WTC11 (cell line): Measurements from ENCODE around the gene VPS8. TPM values are rescaled to one million over a fixed set of nuclear protein-coding genes. Genes with fewer than 3 reads are reported as not detected.

Experiments used
- ATAC-seq: fragments of 200-7000 bp; cut with Tn5 transposase; 2 replicates; pipeline ENCODE4 v1.10.0; 2021; ENCODE audit warnings: mild to moderate bottlenecking, moderate library complexity
- CTCF ChIA-PET: fragments of 300-600 bp; sonication (Branson Sonifier 250); formaldehyde crosslinking; loops from one replicate; lab custom pipeline; 2021; ENCODE audit warnings: antibody characterized with exemption; lab: Charles Lee
- POLR2A ChIA-PET: fragments of 350-600 bp; sonication (Branson Sonifier 250); formaldehyde crosslinking; loops from one replicate; lab custom pipeline; 2021; ENCODE audit warnings: antibody characterized with exemption; lab: Charles Lee
- DNase-seq: peaks from one replicate; pipeline ENCODE4 v3.0.0; 2021; ENCODE audit warnings: low spot score
- H3K27ac Mint-ChIP-seq: 2 replicates; pipeline ENCODE4 v1.8.0; 2021; ENCODE audit warnings: mixed read lengths
- H3K27me3 Mint-ChIP-seq: 2 replicates; pipeline ENCODE4 v1.8.0; 2021; ENCODE audit warnings: low read depth, mild to moderate bottlenecking, moderate library complexity, mixed read lengths
- H3K36me3 Mint-ChIP-seq: 2 replicates; pipeline ENCODE4 v1.8.0; 2021; ENCODE audit warnings: mixed read lengths
- H3K4me1 Mint-ChIP-seq: 2 replicates; pipeline ENCODE4 v1.8.0; 2022; ENCODE audit warnings: mixed read lengths
- H3K4me3 Mint-ChIP-seq: 2 replicates; pipeline ENCODE4 v1.8.0; 2021; ENCODE audit warnings: mild to moderate bottlenecking, moderate library complexity, mixed read lengths
- H3K9me3 Mint-ChIP-seq: 2 replicates; pipeline ENCODE4 v1.8.0; 2021; ENCODE audit warnings: mixed read lengths
- CBFB ChIP-seq: sonication (generic); formaldehyde crosslinking; IDR thresholded peaks from 2 replicates; pipeline ENCODE4 v1.8.1; 2022; ENCODE audit warnings: mild to moderate bottlenecking, low read depth, missing genetic modification reagents
- ELF4 ChIP-seq: sonication (generic); formaldehyde crosslinking; IDR thresholded peaks from 2 replicates; pipeline ENCODE4 v1.8.1; 2022; ENCODE audit warnings: low read depth, mild to moderate bottlenecking, moderate library complexity, missing genetic modification reagents
- ESRRA ChIP-seq: sonication (generic); formaldehyde crosslinking; IDR thresholded peaks from 2 replicates; pipeline ENCODE4 v1.8.1; 2022; ENCODE audit warnings: mild to moderate bottlenecking, missing genetic modification reagents, borderline replicate concordance
- ETV6 ChIP-seq: sonication (generic); formaldehyde crosslinking; IDR thresholded peaks from 2 replicates; pipeline ENCODE4 v1.8.1; 2022; ENCODE audit warnings: mild to moderate bottlenecking, missing genetic modification reagents
- FOXP1 ChIP-seq: sonication (generic); formaldehyde crosslinking; IDR thresholded peaks from 2 replicates; pipeline ENCODE4 v1.8.0; 2022; ENCODE audit warnings: missing genetic modification reagents, mild to moderate bottlenecking, moderate library complexity, borderline replicate concordance
- IRF2 ChIP-seq: sonication (generic); formaldehyde crosslinking; IDR thresholded peaks from 2 replicates; pipeline ENCODE4 v1.8.0; 2022; ENCODE audit warnings: low read depth, missing genetic modification reagents, borderline replicate concordance
- NFYB ChIP-seq: sonication (generic); formaldehyde crosslinking; conservative IDR thresholded peaks from 2 replicates; pipeline ENCODE4 v1.8.0; 2022; ENCODE audit warnings: low read depth, missing genetic modification reagents
- SMAD3 ChIP-seq: sonication (generic); formaldehyde crosslinking; IDR thresholded peaks from 2 replicates; pipeline ENCODE4 v1.8.0; 2022; ENCODE audit warnings: missing genetic modification reagents, mild to moderate bottlenecking, borderline replicate concordance
- SOX15 ChIP-seq: fragments of 250-450 bp; sonication (Bioruptor Pico); IDR thresholded peaks from 2 replicates; pipeline ENCODE4 v1.9.0; 2021; ENCODE audit warnings: mild to moderate bottlenecking
- SP1 ChIP-seq: sonication (generic); formaldehyde crosslinking; conservative IDR thresholded peaks from 2 replicates; pipeline ENCODE4 v1.8.1; 2022; ENCODE audit warnings: missing genetic modification reagents
- TP53 ChIP-seq: sonication (generic); formaldehyde crosslinking; IDR thresholded peaks from 2 replicates; pipeline ENCODE4 v1.8.1; 2023; ENCODE audit warnings: mild to moderate bottlenecking, missing genetic modification reagents
- ZBTB21 ChIP-seq: sonication (generic); formaldehyde crosslinking; IDR thresholded peaks from 2 replicates; pipeline ENCODE4 v1.8.1; 2023; ENCODE audit warnings: mild to moderate bottlenecking, missing genetic modification reagents, borderline replicate concordance
- ZNF121 ChIP-seq: sonication (generic); formaldehyde crosslinking; IDR thresholded peaks from 2 replicates; pipeline ENCODE4 v1.8.0; 2023; ENCODE audit warnings: missing genetic modification reagents
- ZNF232 ChIP-seq: sonication (generic); formaldehyde crosslinking; IDR thresholded peaks from 2 replicates; pipeline ENCODE4 v1.8.0; 2022; ENCODE audit warnings: mild to moderate bottlenecking, missing genetic modification reagents
- ZNF416 ChIP-seq: fragments of 250-450 bp; sonication (Bioruptor Pico); IDR thresholded peaks from 2 replicates; pipeline ENCODE4 v1.9.0; 2021; ENCODE audit warnings: mild to moderate bottlenecking, inconsistent platforms
- ZNF423 ChIP-seq: fragments of 250-450 bp; sonication (Bioruptor Pico); IDR thresholded peaks from 2 replicates; pipeline ENCODE4 v2.1.2; 2022; ENCODE audit warnings: mild to moderate bottlenecking, moderate library complexity
- total RNA-seq: library from RNA; stranded (reverse); gene quantifications from 3 replicates; pipeline ENCODE4 v1.2.3, GENCODE V29; 2021
- TF ChIP-seq, protein P1 (sequence below): sonication (generic); formaldehyde crosslinking; IDR thresholded peaks from 2 replicates; pipeline ENCODE4 v1.8.1; 2023; ENCODE audit warnings: mild to moderate bottlenecking, moderate library complexity, missing genetic modification reagents
- TF ChIP-seq, protein P2 (sequence below): sonication (generic); formaldehyde crosslinking; IDR thresholded peaks from 2 replicates; pipeline ENCODE4 v1.8.0; 2022; ENCODE audit warnings: mild to moderate bottlenecking, missing genetic modification reagents
- TF ChIP-seq, protein P3 (sequence below): sonication (generic); formaldehyde crosslinking; IDR thresholded peaks from 2 replicates; pipeline ENCODE4 v1.8.0; 2022; ENCODE audit warnings: mild to moderate bottlenecking, missing genetic modification reagents
- TF ChIP-seq, protein P4 (sequence below): sonication (generic); formaldehyde crosslinking; IDR thresholded peaks from 2 replicates; pipeline ENCODE4 v1.8.0; 2023; ENCODE audit warnings: mild to moderate bottlenecking, missing genetic modification reagents
- TF ChIP-seq, protein P5 (sequence below): sonication (generic); formaldehyde crosslinking; IDR thresholded peaks from 2 replicates; pipeline ENCODE4 v1.8.0; 2022; ENCODE audit warnings: mild to moderate bottlenecking, missing genetic modification reagents
- TF ChIP-seq, protein P6 (sequence below): sonication (generic); formaldehyde crosslinking; IDR thresholded peaks from 2 replicates; pipeline ENCODE4 v1.8.1; 2022; ENCODE audit warnings: mild to moderate bottlenecking, moderate library complexity, missing genetic modification reagents

The VPS8 gene
- total RNA-seq, 1 experiment from 2014 or later = 44.9 TPM

DNA sequence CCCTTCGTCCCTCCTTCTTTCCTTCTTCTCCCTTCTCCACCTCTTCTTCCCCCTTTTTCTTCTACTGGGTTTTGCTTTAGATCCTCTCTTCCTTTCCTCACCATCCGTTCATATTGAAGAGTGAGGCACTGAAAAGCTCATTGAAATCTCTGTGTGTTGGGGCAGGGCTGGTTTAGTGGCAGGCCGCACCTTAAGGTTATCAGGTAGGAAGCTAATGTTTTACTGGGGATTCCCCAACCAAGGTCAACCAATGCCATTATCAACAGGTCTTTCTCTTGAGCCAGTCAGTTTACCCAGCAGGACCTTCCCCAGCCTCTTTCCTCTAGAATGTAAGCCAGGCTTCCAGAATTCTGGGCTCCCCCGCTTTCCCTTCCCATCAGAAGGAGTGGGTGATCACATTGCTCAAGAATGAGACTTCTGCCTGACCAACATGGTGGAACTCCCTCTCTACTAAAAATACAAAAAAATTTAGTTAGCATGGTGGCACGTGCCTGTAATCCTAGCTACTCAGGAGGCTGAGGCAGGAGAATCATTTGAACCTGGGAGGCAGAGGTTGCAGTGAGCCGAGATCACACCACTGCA lies 11.5 kb upstream of the VPS8 start (continued):
- TF ChIP-seq, protein P1, sequence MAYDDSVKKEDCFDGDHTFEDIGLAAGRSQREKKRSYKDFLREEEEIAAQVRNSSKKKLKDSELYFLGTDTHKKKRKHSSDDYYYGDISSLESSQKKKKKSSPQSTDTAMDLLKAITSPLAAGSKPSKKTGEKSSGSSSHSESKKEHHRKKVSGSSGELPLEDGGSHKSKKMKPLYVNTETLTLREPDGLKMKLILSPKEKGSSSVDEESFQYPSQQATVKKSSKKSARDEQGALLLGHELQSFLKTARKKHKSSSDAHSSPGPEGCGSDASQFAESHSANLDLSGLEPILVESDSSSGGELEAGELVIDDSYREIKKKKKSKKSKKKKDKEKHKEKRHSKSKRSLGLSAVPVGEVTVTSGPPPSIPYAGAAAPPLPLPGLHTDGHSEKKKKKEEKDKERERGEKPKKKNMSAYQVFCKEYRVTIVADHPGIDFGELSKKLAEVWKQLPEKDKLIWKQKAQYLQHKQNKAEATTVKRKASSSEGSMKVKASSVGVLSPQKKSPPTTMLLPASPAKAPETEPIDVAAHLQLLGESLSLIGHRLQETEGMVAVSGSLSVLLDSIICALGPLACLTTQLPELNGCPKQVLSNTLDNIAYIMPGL = no peak
- no peak for TF ChIP-seq NFYB (CRISPR knock-in tag)
- TF ChIP-seq ETV6 (CRISPR knock-in tag) = no peak
- TF ChIP-seq SP1 (CRISPR knock-in tag) = no peak
- no peak for TF ChIP-seq FOXP1 (CRISPR knock-in tag)
- TF ChIP-seq, protein P2, sequence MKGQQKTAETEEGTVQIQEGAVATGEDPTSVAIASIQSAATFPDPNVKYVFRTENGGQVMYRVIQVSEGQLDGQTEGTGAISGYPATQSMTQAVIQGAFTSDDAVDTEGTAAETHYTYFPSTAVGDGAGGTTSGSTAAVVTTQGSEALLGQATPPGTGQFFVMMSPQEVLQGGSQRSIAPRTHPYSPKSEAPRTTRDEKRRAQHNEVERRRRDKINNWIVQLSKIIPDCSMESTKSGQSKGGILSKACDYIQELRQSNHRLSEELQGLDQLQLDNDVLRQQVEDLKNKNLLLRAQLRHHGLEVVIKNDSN = no peak
- TF ChIP-seq, protein P3, sequence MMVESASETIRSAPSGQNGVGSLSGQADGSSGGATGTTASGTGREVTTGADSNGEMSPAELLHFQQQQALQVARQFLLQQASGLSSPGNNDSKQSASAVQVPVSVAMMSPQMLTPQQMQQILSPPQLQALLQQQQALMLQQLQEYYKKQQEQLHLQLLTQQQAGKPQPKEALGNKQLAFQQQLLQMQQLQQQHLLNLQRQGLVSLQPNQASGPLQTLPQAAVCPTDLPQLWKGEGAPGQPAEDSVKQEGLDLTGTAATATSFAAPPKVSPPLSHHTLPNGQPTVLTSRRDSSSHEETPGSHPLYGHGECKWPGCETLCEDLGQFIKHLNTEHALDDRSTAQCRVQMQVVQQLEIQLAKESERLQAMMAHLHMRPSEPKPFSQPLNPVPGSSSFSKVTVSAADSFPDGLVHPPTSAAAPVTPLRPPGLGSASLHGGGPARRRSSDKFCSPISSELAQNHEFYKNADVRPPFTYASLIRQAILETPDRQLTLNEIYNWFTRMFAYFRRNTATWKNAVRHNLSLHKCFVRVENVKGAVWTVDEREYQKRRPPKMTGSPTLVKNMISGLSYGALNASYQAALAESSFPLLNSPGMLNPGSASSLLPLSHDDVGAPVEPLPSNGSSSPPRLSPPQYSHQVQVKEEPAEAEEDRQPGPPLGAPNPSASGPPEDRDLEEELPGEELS (CRISPR knock-in tag) = no peak
- TF ChIP-seq, protein P4, sequence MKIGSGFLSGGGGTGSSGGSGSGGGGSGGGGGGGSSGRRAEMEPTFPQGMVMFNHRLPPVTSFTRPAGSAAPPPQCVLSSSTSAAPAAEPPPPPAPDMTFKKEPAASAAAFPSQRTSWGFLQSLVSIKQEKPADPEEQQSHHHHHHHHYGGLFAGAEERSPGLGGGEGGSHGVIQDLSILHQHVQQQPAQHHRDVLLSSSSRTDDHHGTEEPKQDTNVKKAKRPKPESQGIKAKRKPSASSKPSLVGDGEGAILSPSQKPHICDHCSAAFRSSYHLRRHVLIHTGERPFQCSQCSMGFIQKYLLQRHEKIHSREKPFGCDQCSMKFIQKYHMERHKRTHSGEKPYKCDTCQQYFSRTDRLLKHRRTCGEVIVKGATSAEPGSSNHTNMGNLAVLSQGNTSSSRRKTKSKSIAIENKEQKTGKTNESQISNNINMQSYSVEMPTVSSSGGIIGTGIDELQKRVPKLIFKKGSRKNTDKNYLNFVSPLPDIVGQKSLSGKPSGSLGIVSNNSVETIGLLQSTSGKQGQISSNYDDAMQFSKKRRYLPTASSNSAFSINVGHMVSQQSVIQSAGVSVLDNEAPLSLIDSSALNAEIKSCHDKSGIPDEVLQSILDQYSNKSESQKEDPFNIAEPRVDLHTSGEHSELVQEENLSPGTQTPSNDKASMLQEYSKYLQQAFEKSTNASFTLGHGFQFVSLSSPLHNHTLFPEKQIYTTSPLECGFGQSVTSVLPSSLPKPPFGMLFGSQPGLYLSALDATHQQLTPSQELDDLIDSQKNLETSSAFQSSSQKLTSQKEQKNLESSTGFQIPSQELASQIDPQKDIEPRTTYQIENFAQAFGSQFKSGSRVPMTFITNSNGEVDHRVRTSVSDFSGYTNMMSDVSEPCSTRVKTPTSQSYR (CRISPR knock-in tag) = no peak
- TF ChIP-seq, protein P5, sequence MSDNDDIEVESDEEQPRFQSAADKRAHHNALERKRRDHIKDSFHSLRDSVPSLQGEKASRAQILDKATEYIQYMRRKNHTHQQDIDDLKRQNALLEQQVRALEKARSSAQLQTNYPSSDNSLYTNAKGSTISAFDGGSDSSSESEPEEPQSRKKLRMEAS (CRISPR knock-in tag) = no peak
- TF ChIP-seq TP53 (CRISPR knock-in tag) = no peak
- TF ChIP-seq ELF4 (CRISPR knock-in tag) = no peak
- no peak for TF ChIP-seq IRF2 (CRISPR knock-in tag)
- TF ChIP-seq ZNF121 (CRISPR knock-in tag) = no peak
- TF ChIP-seq ZNF423 (CRISPR knock-in tag) = no peak
- TF ChIP-seq SMAD3 (CRISPR knock-in tag) = no peak
- TF ChIP-seq ZBTB21 = no peak

DNA sequence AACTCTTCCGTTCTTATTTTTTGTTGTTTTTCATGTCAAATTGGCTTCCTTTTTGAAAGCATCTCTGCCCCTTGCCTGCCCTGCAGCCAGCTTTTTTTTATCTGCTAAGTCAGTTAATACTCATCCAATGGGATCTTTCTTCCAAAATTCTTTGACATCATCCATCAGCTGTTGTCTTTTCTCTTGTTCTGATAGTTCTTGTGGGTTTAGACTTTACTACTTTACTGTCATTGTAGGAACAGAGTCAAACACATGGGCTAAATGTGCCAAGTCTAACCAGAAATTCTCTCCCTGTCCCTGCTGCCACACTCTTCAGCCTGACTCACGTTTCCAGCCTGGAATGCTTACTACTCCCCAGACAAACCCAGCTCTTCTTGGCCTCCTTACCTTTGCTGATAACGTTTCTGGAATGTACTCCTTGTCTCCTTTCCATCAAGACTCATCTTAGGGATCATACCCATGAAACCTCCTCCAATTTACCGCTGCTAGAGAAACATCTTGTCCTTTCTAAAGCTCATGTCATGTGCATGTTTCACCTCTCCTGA lies 10.7 kb upstream of the VPS8 start:
- no peak for ATAC-seq
- CTCF ChIA-PET = interaction anchor here (0.6 to 1.6 kb wide), 7 partner anchors 10 to 311 kb away, joined by 3 to 17 read pairs (median 3); partner anchors contain the start of gene EPHB3
- Mint-ChIP-seq H3K4me1 (peaks cover 7% of the 10 kb centered on the region), H3K27ac (no peak overlapping the region), H3K27me3 (no peaks in the 10 kb centered on the region), H3K36me3 (no peaks in the 10 kb centered on the region), H3K9me3 (no peaks in the 10 kb centered on the region), H3K4me3 (no peak overlapping the region)
- POLR2A ChIA-PET = no interaction called here
- DNase-seq = no peak
- TF ChIP-seq CBFB (no peak), ZNF416 (CRISPR knock-in tag) (no peak), ESRRA (CRISPR knock-in tag) (no peak), ZNF232 (CRISPR knock-in tag) (no peak), SOX15 (CRISPR knock-in tag) (no peak), ZNF121 (CRISPR knock-in tag) (no peak), ETV6 (CRISPR knock-in tag) (no peak)
- TF ChIP-seq, protein P4 (CRISPR knock-in tag) = no peak
- TF ChIP-seq, protein P5 (CRISPR knock-in tag) = no peak
- TF ChIP-seq, protein P6, sequence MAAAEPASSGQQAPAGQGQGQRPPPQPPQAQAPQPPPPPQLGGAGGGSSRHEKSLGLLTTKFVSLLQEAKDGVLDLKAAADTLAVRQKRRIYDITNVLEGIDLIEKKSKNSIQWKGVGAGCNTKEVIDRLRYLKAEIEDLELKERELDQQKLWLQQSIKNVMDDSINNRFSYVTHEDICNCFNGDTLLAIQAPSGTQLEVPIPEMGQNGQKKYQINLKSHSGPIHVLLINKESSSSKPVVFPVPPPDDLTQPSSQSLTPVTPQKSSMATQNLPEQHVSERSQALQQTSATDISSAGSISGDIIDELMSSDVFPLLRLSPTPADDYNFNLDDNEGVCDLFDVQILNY (CRISPR knock-in tag) = no peak
- TF ChIP-seq, protein P3 (CRISPR knock-in tag) = no peak
